ENCODE data around the gene NEO1. TPM values are rescaled to one million over a fixed set of nuclear protein-coding genes. Genes with fewer than 3 reads are reported as not detected.
"Not testable (repeated sequence)": the region's sequence is repeated elsewhere in the genome, so short reads cannot be mapped to it uniquely, and the experiment has no call there.

Gene NEO1
- total RNA-seq, 1 donor from 2014 or later = 5.6 TPM

DNA sequence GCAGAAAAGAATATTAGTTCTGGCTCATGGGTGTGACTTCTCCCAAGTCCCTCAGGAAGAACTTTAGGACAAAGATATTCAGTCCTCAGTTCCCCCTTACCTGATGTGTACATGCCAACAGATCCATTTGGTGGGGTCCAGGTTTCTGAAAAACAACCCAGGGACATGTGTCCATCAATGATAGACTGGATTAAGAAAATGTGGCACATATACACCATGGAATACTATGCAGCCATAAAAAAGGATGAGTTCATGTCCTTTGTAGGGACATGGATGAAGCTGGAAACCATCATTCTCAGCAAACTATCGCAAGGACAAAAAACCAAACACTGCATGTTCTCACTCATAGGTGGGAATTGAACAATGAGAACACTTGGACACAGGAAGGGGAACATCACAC lies 114.4 kb downstream of the NEO1 start:
- DNase-seq (ENCODE audit: low spot score); H3K4me3 Mint-ChIP-seq; H3K27me3 Mint-ChIP-seq (ENCODE audit: insufficient read depth); H3K27ac Mint-ChIP-seq; H3K36me3 Mint-ChIP-seq (ENCODE audit: low read depth); intact Hi-C loops (cut with micrococcal nuclease); H3K4me1 Mint-ChIP-seq (ENCODE audit: low read depth): not testable (repeated sequence)
- peaks cover 12% of the 10 kb centered on the region for H3K9me3 Mint-ChIP-seq

GRCh38 chr15:73168487-73168886 lies 116.2 kb downstream of the NEO1 start:
- Mint-ChIP-seq H3K4me3 (no peak overlapping the region), H3K27me3 (ENCODE audit: insufficient read depth) (peaks cover 2% of the 10 kb centered on the region), H3K27ac (no peak overlapping the region), H3K36me3 (ENCODE audit: low read depth) (peaks cover 1% of the 10 kb centered on the region), H3K9me3 (peaks cover 12% of the 10 kb centered on the region), H3K4me1 (ENCODE audit: low read depth) (no peaks in the 10 kb centered on the region)
- DNase-seq (ENCODE audit: low spot score) = no peak
- intact Hi-C loops (cut with micrococcal nuclease) = no loop called here

GRCh38 chr15:73171711-73172110 lies 119.4 kb downstream of the NEO1 start:
- no peaks in the 10 kb centered on the region for H3K4me1 Mint-ChIP-seq (ENCODE audit: low read depth)
- H3K4me3 Mint-ChIP-seq = no peak overlapping the region
- H3K27me3 Mint-ChIP-seq (ENCODE audit: insufficient read depth) = peaks cover 4% of the 10 kb centered on the region
- DNase-seq (ENCODE audit: low spot score) = no peak
- H3K9me3 Mint-ChIP-seq = no peaks in the 10 kb centered on the region
- intact Hi-C loops (cut with micrococcal nuclease) = no loop called here
- no peaks in the 10 kb centered on the region for H3K36me3 Mint-ChIP-seq (ENCODE audit: low read depth)
- no peak overlapping the region for H3K27ac Mint-ChIP-seq

DNA sequence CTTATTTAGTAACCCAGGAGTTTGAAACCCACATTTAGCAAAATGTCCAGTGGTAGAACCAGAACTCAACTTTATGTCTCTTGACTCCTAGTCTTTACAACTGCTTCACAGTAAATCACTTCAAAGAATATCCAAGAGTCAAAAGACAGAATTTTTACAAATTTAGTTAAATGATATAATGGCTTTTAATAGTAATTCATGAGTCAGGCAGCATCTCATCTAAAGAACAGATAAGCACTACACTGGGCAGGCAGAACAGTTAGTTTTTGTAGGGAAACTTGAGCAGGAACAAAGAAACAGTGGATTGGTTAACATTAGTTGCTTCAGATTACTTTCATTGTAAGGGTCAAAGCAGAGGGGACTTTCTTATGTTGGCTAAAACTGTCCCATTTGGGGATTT lies 120.2 kb downstream of the NEO1 start:
- H3K27ac Mint-ChIP-seq = no peak overlapping the region
- DNase-seq (ENCODE audit: low spot score) = no peak

DNA sequence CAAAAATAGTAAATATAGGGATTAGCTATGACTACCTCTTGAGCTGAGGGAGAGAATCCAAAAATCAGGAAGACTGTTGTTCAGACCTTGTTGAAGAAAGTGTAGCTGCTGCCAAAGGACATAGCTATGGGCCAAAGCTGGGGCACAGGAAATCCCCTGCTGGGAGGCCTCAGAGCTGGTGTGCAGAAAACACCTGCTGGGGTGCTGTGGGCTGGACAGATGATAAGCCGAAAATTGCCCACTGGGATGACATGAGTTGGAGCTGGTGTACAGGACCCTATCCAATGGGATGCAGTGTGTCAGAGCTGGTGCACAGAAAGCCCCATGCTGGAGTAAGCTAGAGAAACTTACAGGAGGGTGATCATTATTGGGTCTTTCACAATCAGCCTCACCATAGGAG lies 121.9 kb downstream of the NEO1 start:
- no peaks in the 10 kb centered on the region for H3K36me3 Mint-ChIP-seq (ENCODE audit: low read depth)
- intact Hi-C loops (cut with micrococcal nuclease) = no loop called here
- H3K4me3 Mint-ChIP-seq = no peak overlapping the region

More for the DNA sequence above, 120.2 kb downstream of the NEO1 start:
- H3K9me3 Mint-ChIP-seq = no peaks in the 10 kb centered on the region
- intact Hi-C loops (cut with micrococcal nuclease) = no loop called here
- no peaks in the 10 kb centered on the region for H3K4me1 Mint-ChIP-seq (ENCODE audit: low read depth)
- no peak overlapping the region for H3K4me3 Mint-ChIP-seq
- H3K36me3 Mint-ChIP-seq (ENCODE audit: low read depth) = no peaks in the 10 kb centered on the region
- peaks cover 4% of the 10 kb centered on the region for H3K27me3 Mint-ChIP-seq (ENCODE audit: insufficient read depth)

GRCh38 chr15:73175382-73175781 lies 123.1 kb downstream of the NEO1 start:
- no peaks in the 10 kb centered on the region for H3K36me3 Mint-ChIP-seq (ENCODE audit: low read depth)
- H3K27me3 Mint-ChIP-seq (ENCODE audit: insufficient read depth) = peaks cover 3% of the 10 kb centered on the region
- intact Hi-C loops (cut with micrococcal nuclease) = no loop called here
- DNase-seq (ENCODE audit: low spot score) = no peak
- H3K27ac Mint-ChIP-seq = no peak overlapping the region
- H3K9me3 Mint-ChIP-seq = no peaks in the 10 kb centered on the region
- H3K4me3 Mint-ChIP-seq = no peak overlapping the region
- H3K4me1 Mint-ChIP-seq (ENCODE audit: low read depth) = no peaks in the 10 kb centered on the region

More for the DNA sequence above, 121.9 kb downstream of the NEO1 start:
- H3K27ac Mint-ChIP-seq = no peak overlapping the region
- DNase-seq (ENCODE audit: low spot score) = no peak
- peaks cover 4% of the 10 kb centered on the region for H3K27me3 Mint-ChIP-seq (ENCODE audit: insufficient read depth)
- no peaks in the 10 kb centered on the region for H3K9me3 Mint-ChIP-seq
- no peaks in the 10 kb centered on the region for H3K4me1 Mint-ChIP-seq (ENCODE audit: low read depth)

GRCh38 chr15:73176598-73176997 lies 124.3 kb downstream of the NEO1 start:
- peaks cover 3% of the 10 kb centered on the region for H3K36me3 Mint-ChIP-seq (ENCODE audit: low read depth)

DNA sequence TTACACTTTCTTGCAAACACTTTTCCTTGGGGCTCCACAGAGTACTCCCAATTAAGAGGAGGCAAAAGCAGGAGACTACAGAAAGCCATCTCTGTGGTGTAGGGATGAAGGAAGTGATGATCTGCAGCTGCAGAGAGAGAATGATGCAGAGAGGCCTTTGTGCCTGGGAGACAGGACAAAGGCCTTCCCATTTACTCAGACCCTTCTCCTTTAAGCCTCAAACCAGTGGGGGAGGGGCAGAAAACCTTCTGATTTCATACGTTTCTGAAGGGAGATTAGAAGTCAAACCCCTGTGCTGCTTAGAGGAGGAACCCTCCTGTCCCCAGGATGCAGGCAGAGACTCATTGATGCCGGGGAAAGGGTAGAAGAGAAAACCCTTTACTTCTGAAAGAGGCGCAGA lies 130.8 kb downstream of the NEO1 start:
- no peaks in the 10 kb centered on the region for H3K4me1 Mint-ChIP-seq (ENCODE audit: low read depth)
- DNase-seq (ENCODE audit: low spot score) = no peak
- peaks cover 3% of the 10 kb centered on the region for H3K36me3 Mint-ChIP-seq (ENCODE audit: low read depth)
- no peak overlapping the region for H3K4me3 Mint-ChIP-seq
- H3K27ac Mint-ChIP-seq = no peak overlapping the region
- peaks cover 19% of the 10 kb centered on the region for H3K9me3 Mint-ChIP-seq
- intact Hi-C loops (cut with micrococcal nuclease) = no loop called here
- no peaks in the 10 kb centered on the region for H3K27me3 Mint-ChIP-seq (ENCODE audit: insufficient read depth)

More at GRCh38 chr15:73176598-73176997, 124.3 kb downstream of the NEO1 start:
- intact Hi-C loops (cut with micrococcal nuclease) = no loop called here
- Mint-ChIP-seq H3K4me3 (no peak overlapping the region), H3K27ac (no peak overlapping the region), H3K4me1 (ENCODE audit: low read depth) (no peaks in the 10 kb centered on the region), H3K9me3 (peaks cover 8% of the 10 kb centered on the region), H3K27me3 (ENCODE audit: insufficient read depth) (peaks cover 3% of the 10 kb centered on the region)
- DNase-seq (ENCODE audit: low spot score) = no peak

DNA sequence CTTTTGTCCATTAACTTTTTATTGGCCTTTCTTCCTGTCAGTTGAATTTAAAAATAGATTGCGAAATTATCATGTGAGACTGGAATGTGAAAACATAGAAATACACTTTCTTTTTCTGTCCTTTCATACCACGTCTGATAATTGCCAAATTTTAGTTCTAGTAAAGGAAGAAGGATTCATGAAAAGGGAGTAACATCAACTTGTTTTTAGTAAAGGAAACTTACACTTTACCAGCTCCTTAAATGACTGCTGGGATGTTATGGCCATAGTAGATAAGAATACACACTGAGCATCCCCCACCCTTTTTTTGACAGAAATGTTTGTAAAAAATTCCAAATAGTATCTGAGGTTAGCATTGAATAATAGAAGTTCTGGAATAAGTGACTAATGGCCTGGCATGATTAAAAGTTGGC lies 137.9 kb downstream of the NEO1 start:
- Mint-ChIP-seq H3K27ac (no peak overlapping the region), H3K27me3 (ENCODE audit: insufficient read depth) (no peaks in the 10 kb centered on the region), H3K4me3 (no peak overlapping the region), H3K36me3 (ENCODE audit: low read depth) (no peaks in the 10 kb centered on the region), H3K4me1 (ENCODE audit: low read depth) (peaks cover 4% of the 10 kb centered on the region), H3K9me3 (no peaks in the 10 kb centered on the region)
- no peak for DNase-seq (ENCODE audit: low spot score)
- intact Hi-C loops (cut with micrococcal nuclease) = no loop called here

DNA sequence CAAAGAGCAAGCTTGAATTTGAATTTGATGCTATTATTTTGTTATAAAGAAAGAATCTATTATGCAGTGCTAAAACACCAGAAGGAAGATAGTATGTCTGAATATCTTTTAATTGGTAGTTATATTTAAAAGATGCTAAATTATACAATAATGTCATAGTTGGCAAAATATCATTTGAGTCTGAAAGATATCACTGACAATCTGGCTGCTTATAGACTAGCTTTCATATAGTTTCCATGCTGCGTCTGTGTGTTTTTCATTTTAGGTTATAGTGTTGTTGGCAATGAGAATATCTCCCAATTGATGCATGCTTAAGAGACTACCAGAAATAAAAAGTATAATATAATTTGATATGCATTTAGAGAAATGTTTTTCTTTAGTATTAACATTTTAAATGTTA lies 142.9 kb downstream of the NEO1 start:
- Mint-ChIP-seq H3K4me3 (no peak overlapping the region), H3K9me3 (no peaks in the 10 kb centered on the region), H3K27ac (no peak overlapping the region), H3K27me3 (ENCODE audit: insufficient read depth) (peaks cover 4% of the 10 kb centered on the region), H3K36me3 (ENCODE audit: low read depth) (no peaks in the 10 kb centered on the region), H3K4me1 (ENCODE audit: low read depth) (peaks cover 4% of the 10 kb centered on the region)
- no peak for DNase-seq (ENCODE audit: low spot score)
- intact Hi-C loops (cut with micrococcal nuclease) = no loop called here

DNA sequence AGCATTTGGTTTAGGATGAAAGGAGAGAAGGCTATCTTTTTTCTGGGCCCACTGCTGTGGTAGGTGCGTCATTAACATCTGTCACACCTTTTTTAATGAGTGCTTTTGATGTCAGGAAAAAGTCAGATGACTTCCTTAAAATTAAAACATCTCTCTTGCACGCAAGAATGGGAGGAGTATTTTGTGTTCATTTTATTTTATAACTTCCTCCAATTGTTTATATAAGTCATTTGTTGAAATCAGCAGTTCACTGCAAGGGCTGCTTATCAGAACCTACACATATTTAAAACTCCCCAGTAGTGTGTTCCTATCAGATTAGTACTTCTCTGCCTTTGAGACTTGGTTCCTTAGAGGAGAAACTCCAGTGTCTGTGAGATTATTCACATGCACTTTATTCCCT lies 143.8 kb downstream of the NEO1 start:
- intact Hi-C loops (cut with micrococcal nuclease) = no loop called here
- Mint-ChIP-seq H3K36me3 (ENCODE audit: low read depth) (no peaks in the 10 kb centered on the region), H3K27ac (no peak overlapping the region), H3K27me3 (ENCODE audit: insufficient read depth) (peaks cover 5% of the 10 kb centered on the region), H3K9me3 (no peaks in the 10 kb centered on the region), H3K4me3 (no peak overlapping the region), H3K4me1 (ENCODE audit: low read depth) (no peaks in the 10 kb centered on the region)
- DNase-seq (ENCODE audit: low spot score) = no peak

- Mint-ChIP-seq H3K27me3 (ENCODE audit: insufficient read depth) (peaks cover 7% of the 10 kb centered on the region), H3K4me1 (ENCODE audit: low read depth) (no peaks in the 10 kb centered on the region), H3K27ac (no peak overlapping the region), H3K4me3 (no peak overlapping the region), H3K9me3 (no peaks in the 10 kb centered on the region), H3K36me3 (ENCODE audit: low read depth) (no peaks in the 10 kb centered on the region)
- no peak for DNase-seq (ENCODE audit: low spot score)
- intact Hi-C loops (cut with micrococcal nuclease) = no loop called here
These were observed 148.1 kb downstream of the NEO1 start for GRCh38 chr15:73200339-73200738.

- Mint-ChIP-seq H3K27me3 (ENCODE audit: insufficient read depth) (peaks cover 8% of the 10 kb centered on the region), H3K27ac (no peak overlapping the region), H3K4me3 (no peak overlapping the region), H3K36me3 (ENCODE audit: low read depth) (no peaks in the 10 kb centered on the region), H3K4me1 (ENCODE audit: low read depth) (no peaks in the 10 kb centered on the region), H3K9me3 (no peaks in the 10 kb centered on the region)
- no peak for DNase-seq (ENCODE audit: low spot score)
- intact Hi-C loops (cut with micrococcal nuclease) = no loop called here
These were observed 158.4 kb downstream of the NEO1 start for GRCh38 chr15:73210630-73211029.

DNA sequence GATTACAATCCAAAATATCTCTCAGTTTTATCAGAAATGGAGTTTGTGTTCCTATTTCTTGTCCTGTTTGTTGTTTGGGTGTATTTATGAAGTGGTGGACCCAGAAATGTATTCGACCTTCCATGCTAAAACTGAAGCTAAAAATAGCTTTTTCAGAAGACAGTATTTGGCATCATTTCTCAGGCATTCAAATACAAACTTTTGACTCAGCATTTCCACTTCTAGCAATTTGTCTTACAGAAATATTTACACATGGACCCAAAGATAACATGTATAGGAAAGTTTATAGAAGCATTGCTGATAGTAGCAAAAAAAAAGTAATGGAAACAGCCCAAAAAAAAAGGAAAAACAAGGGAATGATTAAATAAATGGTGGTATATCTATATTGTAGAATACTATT lies 160.2 kb downstream of the NEO1 start:
- H3K4me3 Mint-ChIP-seq = no peak overlapping the region
- intact Hi-C loops (cut with micrococcal nuclease) = no loop called here
- H3K4me1 Mint-ChIP-seq (ENCODE audit: low read depth) = no peaks in the 10 kb centered on the region

More for the DNA sequence above, 160.2 kb downstream of the NEO1 start:
- no peak for DNase-seq (ENCODE audit: low spot score)
- Mint-ChIP-seq H3K9me3 (no peaks in the 10 kb centered on the region), H3K36me3 (ENCODE audit: low read depth) (no peaks in the 10 kb centered on the region), H3K27me3 (ENCODE audit: insufficient read depth) (peaks cover 2% of the 10 kb centered on the region), H3K27ac (no peak overlapping the region)

All from activated T-helper 1 cell treated with anti-CD3 and anti-CD28 coated beads, Interleukin-12 subunit alpha, Interleukin-12 subunit beta, Interleukin-2, Interleukin-4 antibody, amounts not matched to agents 30 ng/mL and 10 ng/mL and 1 ng/mL, durations not matched to agents 14 hours and 24 hours and 36 hours (primary cell).